ENCODE data around the gene DBF4B.

GRCh38 chr17:44733753-44734152 lies 25.3 kb downstream of the DBF4B start:
- TF ChIP-seq CTCF (IDR thresholded peaks at IDR 0.05): no peak
- no peak for TF ChIP-seq POLR2AphosphoS5 (IDR thresholded peaks at IDR 0.05)

All from sigmoid colon (tissue), 4 donors.